Ramos (cell line): ENCODE data around the gene ACER1.

Experiments used
- in situ Hi-C: fragments of 300-500 bp; cut with MboI; formaldehyde crosslinking; loops from one replicate; pipeline ENCODE4 v1.14.3; 2022; ENCODE audit warnings: low sequenced_read_pairs; ENCODE audit not compliant: unreplicated experiment

The ACER1 gene

GRCh38 chr19:6270076-6270745, 63.2 kb downstream of the ACER1 start:
- in situ Hi-C loops = no loop called here

DNA sequence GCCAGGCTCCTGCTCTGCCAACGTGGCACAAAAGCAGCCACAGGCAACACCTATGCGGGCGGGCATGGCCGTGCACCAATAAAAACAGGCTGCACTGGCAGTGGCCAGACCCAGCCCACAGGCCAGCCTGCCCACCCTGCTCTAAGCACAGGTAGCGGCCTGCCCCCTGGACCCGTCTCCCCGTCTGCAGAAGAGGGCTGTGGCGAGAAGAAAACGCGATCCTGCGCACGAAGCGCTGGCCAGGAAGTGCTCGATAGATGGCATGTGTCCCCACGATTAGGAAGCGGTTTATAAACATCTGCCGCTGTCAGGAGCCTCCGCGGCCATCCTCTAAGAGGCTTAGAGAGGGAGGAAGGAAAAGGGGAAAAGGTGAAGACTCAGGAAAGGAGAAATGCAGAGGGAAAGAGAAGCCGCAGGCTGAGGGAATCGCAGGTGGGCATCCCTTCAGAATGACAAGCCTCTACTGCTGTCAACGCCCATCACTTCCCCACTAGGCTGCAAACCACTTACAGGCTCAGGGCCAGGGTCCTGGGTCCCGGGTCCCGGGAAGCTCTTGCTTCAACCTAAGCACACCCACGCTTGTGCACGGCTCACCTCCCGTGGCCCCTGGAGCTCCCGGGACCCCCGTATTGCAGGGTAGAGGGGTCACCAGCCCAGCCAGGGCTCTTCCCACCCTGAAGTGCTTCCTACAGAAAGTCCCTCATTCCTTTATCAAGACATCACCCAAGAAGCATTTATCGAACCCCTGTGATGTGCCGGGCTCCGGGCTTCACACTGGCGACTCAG, 64.1 kb downstream of the ACER1 start:
- in situ Hi-C loops = no loop called here

GRCh38 chr19:6268382-6268771, 65.0 kb downstream of the ACER1 start:
- in situ Hi-C loops = no loop called here

GRCh38 chr19:6267552-6268381, 65.6 kb downstream of the ACER1 start:
- in situ Hi-C loops = no loop called here

GRCh38 chr19:6264803-6265202, 68.6 kb downstream of the ACER1 start:
- in situ Hi-C loops = no loop called here

GRCh38 chr19:6263735-6264444, 69.5 kb downstream of the ACER1 start:
- in situ Hi-C loops = no loop called here

GRCh38 chr19:6263306-6263705, 70.1 kb downstream of the ACER1 start:
- in situ Hi-C loops = no loop called here

GRCh38 chr19:6262519-6262918, 70.9 kb downstream of the ACER1 start:
- in situ Hi-C loops = no loop called here

DNA sequence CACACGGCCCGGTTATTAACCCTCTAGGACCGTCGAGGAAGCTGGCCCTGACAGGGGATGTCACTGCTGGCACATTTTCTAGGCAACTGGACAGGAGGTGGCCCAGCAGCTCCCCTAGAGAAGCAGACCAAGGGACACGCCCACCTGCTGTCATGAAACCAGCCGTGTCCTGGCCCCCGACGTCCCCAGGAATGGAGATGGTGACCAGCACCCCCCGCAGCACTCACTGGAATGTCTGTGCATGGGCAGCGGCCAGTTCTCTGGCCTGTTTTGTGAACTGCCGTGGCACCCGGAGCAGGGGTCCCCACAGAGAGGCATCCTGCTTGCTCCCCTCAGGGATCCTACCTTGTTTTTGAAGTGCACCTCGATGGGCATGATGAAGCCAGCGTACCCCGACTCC, 71.5 kb downstream of the ACER1 start:
- in situ Hi-C loops = no loop called here

DNA sequence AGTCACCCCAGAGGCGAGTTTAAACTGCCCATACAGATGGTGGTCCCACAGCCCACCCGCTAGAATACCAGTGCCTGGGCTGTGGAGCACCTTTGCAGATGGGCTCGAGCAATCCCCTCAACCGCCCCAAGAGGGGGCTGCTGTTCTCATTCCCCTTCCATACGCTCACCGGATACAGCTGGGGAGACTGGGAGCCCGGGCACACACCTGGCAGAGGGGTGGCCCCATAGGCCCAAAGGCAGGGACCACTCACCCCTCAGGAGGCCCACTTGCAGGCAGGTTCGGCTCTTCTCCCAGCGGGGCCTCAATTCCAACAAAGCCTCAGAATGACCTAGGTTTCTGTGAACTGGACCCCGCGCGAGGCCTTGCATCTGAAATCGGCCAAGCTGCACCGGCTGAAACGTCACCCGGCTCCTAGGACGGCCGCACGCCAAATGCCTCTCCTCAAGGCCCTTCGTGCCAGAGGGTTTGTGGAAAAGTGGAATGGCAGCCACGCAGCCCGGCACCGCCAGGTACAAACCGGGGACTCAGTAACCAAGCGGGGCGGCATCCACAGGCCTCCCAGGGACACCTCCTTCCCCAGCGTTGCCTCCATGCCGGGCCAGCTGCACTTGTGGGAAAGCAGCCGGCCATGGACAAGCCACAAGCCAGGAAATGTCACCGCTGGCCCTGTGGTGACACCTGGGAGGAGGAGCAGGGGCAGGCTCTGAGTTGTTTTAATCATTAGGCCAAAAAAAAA, 72.3 kb downstream of the ACER1 start:
- in situ Hi-C loops = no loop called here

DNA sequence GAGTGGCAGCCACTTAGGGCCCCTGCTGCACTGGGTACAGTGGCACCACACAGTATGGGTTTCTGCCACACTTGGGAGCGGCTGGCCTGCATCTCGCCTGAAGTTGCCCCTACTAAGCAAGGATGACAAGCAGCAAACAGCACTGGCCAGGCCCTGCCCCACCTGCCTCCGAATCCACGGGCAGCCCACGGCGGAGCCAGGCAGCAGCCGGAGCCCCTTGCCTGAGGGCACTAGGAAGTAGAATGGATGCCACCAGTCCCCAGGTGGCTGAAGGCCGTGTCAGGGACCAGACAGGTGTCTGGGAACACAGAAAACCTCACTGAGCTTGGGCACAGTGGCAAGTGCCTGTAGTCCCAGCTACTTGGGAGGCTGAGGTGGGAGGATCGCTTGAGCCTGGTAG, 73.0 kb downstream of the ACER1 start:
- in situ Hi-C loops = no loop called here

GRCh38 chr19:6259312-6259861, 74.0 kb downstream of the ACER1 start:
- in situ Hi-C loops = no loop called here

DNA sequence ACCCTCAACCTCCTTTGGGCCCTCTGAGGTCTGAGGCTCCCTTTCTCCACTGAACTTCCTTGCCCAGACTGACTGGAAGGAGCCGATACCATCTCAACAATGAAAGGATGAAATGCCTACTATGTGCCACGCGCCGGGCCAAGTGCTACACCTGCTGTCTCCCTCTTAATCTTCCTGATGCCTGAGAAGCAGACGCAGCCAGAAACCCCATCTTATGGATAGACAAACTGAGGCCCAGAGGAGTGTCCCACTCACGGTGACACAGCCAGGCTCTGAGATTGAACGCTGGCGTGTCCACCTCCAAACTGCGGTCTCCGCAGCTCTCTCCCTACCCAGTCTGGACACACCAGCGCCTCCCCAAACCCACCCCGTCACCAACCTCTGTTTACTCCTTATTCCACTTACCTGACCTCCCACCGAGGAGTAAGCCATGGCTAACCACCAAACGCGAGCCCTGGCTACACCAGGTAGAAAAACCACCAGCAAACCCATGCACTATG, 74.5 kb downstream of the ACER1 start:
- in situ Hi-C loops = no loop called here
